ENCODE results near the gene MUL1.

The MUL1 gene

DNA sequence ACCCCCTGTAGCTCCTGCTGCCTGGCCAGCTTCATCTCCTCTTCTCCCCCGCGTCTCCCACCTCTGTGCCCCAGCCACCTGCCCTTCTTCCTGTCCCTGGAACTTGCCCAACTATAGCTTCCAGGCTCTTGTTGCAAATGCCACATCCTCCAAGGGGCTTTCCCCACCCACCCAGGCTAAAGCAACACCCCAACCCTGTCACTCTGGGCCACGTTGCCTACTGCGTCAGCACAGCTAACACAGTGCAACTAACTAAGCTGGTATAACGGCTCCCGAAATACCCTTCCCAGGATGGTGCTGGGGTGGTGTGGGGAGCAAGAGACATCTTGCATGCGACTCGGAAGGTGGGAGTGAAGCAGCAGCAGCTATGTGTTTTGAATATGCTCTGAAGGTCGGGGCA, 41.7 kb downstream of the MUL1 start:
- DNase-seq, result no peak

DNA sequence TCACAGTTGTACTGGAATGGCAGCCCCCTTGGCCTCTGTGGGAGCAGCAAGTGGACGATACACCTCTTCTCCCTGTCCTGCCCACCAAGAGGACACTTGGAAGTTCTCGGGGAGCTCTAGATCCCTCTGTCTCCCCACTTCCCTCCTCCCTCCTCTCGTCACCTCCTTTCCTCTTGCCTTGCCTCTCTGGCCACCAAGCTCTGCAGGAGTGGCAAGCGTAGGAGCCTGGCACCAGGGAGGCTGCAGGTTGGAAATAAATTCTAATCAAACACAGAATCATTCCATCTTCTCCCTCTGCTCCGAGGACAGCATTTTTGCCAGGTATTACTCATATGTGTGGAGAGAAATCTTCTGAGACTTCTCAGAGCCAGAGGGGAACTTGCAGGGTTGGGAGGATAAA, 42.8 kb downstream of the MUL1 start:
- no peak for DNase-seq

DNA sequence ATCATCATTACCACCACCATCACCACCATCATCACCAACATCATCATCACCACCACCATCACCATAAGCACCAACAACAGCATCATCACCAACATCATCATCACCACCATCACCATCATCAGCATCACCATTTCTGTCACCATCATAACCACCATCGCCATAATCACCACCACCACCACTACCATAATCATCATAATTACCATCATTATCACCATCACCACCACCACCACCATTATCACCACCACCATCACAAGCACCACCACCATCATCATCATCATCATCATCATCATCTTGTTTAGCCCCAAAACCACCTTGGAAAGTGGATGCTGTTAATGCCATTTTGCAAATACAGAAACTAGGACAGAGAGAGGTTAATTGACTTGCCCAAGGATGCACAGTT, 44.4 kb downstream of the MUL1 start:
- DNase-seq, result no peak

DNA sequence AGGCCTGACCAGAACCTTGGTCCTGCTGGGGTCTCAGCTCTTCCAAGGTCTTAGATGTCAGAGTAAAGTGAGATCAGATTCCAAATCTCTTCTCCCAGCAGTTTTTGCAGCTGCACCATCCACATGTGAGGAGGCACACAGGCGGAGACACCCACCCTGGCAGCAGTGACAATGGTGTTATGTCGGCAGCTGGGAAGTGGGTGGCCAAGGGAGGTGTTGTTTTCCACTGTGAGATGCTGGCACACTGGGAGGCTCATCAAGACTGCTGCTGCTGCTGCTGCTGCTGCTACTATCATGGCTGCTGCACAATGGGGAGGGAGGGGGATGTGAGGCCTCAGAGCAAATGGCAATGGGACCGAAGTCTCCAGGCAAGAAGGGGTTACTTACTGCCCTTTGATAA, 45.6 kb downstream of the MUL1 start:
- no peak for DNase-seq

DNA sequence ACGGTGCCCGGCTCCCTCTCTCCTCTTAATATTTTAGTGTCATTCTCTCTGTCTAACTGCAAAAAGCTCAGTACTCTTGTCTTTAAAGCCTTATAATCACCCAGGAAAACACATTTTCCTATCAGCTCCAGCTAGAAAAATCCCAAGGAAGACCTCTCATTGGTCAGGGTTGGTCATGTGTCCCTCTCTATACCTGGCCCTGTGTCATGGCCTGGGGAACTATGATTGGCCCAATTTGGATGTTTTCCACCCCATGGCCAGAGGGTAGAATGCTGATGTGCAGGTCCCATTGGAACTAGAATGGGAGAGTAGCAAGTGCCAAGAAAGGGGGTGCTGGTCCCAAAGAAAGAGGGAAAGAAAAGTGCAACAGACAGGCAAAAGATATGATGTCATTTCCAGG, 49.2 kb downstream of the MUL1 start:
- DNase-seq, result no peak

DNA sequence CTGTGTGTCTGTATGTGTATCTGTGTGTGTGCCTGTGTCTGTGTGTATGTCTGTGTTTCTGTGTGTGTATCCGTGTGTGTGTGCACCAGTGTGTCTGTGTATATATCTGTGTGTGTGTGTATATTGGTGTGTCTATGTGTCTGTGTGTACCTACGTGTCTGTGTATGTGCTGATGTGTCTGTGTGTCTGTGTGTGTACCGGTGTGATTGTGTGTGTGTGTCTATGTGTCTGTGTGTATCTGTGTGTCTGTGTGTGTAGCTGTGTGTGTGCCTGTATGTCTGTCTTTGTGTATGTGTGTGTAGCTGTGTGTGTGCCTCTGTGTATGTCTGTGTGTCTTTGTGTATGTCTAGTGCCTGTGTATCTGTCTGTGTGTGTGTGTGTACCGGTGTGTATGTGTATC, 53.9 kb downstream of the MUL1 start:
- no peak for DNase-seq

DNA sequence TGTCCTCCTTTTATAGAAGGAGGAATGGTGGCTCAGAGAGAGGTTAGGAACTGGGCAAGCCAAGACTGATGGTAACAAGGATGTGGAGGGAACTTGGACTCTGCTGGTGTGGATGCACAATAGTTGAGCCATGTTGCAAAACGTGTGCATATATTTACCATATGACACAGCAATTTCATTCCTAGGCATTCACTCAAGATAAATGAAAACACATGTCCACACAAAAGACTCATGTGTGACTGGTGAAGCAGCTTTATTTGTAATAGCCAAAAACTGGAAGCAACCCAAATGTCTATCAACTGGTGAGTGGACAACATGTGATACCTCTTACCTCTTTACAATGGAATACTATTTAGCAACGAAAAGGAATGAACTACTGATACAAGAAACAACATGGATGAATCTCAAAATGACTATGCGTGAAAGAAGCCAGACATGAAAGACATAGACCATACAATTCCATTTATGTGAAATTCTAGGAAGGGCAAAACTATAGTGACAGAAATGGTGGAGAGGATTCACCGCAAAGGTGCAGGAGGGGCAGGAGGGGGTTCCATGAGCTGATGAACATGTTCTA, 58.1 kb downstream of the MUL1 start:
- no peak for DNase-seq

Measured in T-helper 2 cell (primary cell).